IPS DF 19.7 (cell line): ENCODE results near the gene TBXAS1.

Experiments
- DNase-seq: peaks from one replicate; pipeline ENCODE4 v3.0.0-alpha.2; 2013; ENCODE audit warnings: low read depth, low spot score

TBXAS1 gene

GRCh38 chr7:139854124-139854511 is 25.1 kb downstream of the TBXAS1 start:
- no peak for DNase-seq

- no peak for DNase-seq
Observed at GRCh38 chr7:139854803-139855497, 25.9 kb downstream of the TBXAS1 start.

GRCh38 chr7:139855498-139856270 is 26.6 kb downstream of the TBXAS1 start:
- DNase-seq: no peak

- no peak for DNase-seq
Observed at GRCh38 chr7:139857791-139858190, 28.7 kb downstream of the TBXAS1 start.

GRCh38 chr7:139860090-139860775 is 31.2 kb downstream of the TBXAS1 start:
- no peak for DNase-seq

GRCh38 chr7:139861803-139862202 is 32.7 kb downstream of the TBXAS1 start:
- DNase-seq: no peak

- DNase-seq: no peak
Observed at GRCh38 chr7:139866047-139866837, 37.2 kb downstream of the TBXAS1 start.

GRCh38 chr7:139867847-139868246 is 38.8 kb downstream of the TBXAS1 start:
- no peak for DNase-seq

GRCh38 chr7:139869886-139870285 is 40.8 kb downstream of the TBXAS1 start:
- no peak for DNase-seq

- DNase-seq: no peak
Observed at GRCh38 chr7:139870380-139870779, 41.3 kb downstream of the TBXAS1 start.

GRCh38 chr7:139871331-139871730 is 42.3 kb downstream of the TBXAS1 start:
- no peak for DNase-seq

- no peak for DNase-seq
Observed at GRCh38 chr7:139871820-139872219, 42.8 kb downstream of the TBXAS1 start.

- DNase-seq: no peak
Observed at GRCh38 chr7:139873593-139874301, 44.7 kb downstream of the TBXAS1 start.

GRCh38 chr7:139874302-139874629 is 45.2 kb downstream of the TBXAS1 start:
- no peak for DNase-seq

GRCh38 chr7:139875821-139876241 is 46.8 kb downstream of the TBXAS1 start:
- no peak for DNase-seq

GRCh38 chr7:139876622-139877283 is 47.7 kb downstream of the TBXAS1 start:
- DNase-seq: no peak

- no peak for DNase-seq
Observed at GRCh38 chr7:139883814-139884213, 54.8 kb downstream of the TBXAS1 start.

- DNase-seq: no peak
Observed at GRCh38 chr7:139884441-139884840, 55.4 kb downstream of the TBXAS1 start.

- no peak for DNase-seq
Observed at GRCh38 chr7:139885511-139885910, 56.4 kb downstream of the TBXAS1 start.

- DNase-seq: no peak
Observed at GRCh38 chr7:139886206-139886605, 57.1 kb downstream of the TBXAS1 start.

- no peak for DNase-seq
Observed at GRCh38 chr7:139886899-139887298, 57.8 kb downstream of the TBXAS1 start.
